HL-60/S4 (cell line): ENCODE measurements around the gene HMGB4.

ENCODE experiments used
- in situ Hi-C: fragments of 300-500 bp; cut with MboI; formaldehyde crosslinking; loops from 2 replicates; pipeline ENCODE4 v1.14.3; 2022; ENCODE audit warnings: low sequenced_read_pairs

HMGB4 gene

DNA sequence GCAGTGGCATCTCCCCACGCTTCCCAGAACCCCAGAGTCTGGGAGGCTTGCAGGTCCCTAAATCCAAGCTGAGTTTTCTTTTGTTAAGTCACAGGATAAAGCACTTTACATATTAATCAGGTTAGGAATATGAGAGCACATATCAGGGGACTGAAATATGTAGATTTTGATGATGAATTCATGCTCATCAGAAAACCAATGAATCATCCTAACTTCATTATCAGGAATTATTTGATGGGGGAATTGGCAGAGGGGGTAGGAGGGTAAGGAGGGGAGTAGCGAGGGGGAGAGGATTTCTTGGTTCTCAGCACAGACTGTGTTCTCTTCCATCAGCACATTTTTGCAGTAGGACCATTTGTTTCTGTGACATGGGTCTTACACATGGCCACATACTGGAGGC lies 32.1 kb downstream of the HMGB4 start:
- in situ Hi-C loops = no loop called here

DNA sequence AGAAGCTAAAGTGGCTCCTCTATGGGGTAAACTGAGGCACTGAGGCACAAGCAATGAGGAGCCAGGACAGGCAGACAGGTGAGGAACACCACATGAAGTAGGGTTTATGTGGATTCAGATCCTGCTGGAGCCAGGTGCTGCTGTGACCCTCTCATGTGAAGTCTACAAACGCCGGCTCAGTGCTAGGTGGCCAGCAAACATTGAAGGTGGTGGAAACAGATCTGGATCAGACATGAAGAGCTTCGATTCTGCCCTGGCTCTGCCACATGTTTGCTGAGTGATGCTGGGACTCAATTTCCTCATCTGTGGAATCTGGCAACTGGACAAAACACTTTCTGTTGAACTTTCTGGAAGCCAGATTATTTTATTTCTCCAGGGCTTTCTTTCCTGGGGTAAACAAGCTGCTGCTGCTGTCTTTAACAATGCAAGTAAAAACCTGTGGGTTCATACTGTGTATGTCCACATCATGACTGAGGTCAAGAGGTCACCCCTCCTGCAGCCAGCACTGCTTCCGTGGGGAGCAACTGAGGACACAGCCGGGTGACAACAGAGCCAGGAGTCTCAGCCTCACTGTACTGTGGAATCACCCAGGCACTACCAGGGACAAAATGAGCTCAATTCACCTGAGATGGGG lies 33.3 kb downstream of the HMGB4 start:
- in situ Hi-C loops = no loop called here

DNA sequence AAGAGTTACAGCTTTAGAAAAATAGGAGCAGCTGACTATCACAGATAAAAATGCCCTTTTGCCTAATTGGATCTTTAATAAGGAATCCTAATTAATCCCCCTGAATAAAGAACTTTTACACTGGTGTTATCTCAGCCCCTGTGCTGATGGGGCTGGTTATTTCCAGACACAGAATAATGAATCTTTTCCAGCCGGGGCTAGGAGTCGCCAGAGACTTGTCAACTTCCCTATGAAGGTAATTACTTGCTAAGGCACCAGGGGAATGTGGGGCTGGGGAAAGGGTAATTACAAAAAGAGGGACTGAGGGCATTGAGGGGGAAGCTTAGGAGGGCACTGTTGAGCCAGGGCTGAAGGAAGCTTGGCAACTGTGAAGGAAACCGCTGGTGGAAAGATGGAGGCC lies 34.5 kb downstream of the HMGB4 start:
- in situ Hi-C loops = no loop called here

DNA sequence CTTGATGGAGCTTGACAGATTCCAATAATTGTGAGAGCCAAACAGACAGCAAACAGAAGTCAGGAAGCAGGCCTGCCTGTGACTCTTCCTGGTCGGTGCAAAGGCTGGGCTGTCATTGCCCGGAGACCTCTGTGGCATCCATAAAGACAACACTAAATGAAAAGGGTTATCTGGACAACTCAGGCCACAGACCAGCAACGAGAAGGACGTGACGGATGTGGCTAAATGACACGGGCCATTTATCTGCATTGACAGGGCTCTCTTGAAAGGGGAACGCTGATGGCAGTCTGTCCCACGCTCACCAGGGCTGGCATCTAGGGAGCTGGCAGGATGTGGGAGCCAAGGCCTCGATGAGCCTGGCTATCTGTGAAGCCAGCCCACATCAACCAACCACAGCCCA lies 35.0 kb downstream of the HMGB4 start:
- in situ Hi-C loops = no loop called here

DNA sequence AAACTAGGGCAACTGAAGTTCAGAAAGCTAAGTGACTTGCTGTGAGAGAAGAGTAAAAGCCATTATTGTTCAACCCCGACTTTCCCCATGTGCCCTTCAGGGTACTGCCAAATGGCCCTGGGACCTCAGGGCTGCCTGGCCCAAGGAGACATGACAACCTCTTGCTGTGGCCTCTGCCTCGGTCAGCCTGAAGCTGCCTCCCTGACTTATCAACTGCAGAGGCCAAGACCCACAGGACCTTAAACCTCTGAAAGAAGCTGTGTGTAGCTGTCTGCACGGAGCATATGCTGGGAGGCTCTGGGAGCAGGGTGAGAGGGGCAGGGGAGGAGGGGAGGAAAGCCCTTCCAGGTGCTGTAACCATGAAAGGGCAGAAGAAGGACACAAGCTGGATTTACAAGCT lies 35.9 kb downstream of the HMGB4 start:
- in situ Hi-C loops = no loop called here

DNA sequence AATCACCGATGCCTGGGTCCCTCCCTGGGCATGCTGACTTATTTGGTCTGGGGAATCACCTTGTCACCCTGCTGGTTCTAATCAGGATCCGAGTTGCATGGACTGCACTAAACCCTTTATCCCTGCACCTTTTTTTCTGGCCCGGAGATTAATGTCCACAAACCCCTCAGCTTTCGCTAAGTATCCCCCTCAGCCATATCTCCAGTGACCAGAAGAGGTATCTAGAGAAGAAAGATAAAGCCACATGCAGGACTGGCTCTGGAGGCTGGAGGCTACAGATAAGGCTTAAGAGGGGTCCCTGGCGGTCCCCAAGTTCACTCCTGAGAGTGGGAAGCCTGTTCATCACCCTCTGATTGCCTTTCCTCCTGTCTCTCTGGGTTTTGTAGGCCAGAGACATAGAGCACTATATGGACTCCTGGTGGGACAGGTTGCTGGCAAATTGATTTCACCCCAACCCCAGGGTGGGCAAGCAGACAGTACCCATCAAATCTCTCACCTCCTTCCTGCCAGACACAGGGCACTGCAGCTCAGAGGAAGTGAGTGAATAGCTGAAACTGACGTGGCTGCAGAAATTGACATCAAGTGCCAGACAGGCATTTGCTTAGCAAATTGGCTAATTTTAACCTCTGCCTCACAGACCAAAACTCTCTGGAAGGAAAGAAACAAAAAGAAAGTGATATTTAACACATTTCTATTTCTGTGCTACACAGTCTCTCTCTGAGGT lies 38.8 kb downstream of the HMGB4 start:
- in situ Hi-C loops = no loop called here

DNA sequence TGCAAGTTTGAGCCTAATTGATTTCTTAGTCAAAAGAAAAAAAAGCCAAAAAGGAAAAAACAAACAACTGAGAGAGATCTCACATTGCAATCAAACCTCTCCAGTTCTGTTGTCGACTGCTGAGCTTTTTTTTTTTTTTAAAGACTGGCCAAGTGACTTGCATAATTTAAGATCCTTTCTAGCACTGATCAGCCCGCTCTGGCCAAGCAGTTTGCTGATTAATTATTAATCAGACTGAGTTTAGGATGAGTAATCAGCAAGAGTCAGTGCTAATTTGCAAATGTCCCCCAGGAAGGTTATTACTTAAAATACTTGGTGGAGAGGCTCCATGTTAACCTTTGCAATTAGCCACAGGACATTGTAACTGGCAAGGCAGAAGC lies 39.3 kb downstream of the HMGB4 start:
- in situ Hi-C loops = no loop called here

DNA sequence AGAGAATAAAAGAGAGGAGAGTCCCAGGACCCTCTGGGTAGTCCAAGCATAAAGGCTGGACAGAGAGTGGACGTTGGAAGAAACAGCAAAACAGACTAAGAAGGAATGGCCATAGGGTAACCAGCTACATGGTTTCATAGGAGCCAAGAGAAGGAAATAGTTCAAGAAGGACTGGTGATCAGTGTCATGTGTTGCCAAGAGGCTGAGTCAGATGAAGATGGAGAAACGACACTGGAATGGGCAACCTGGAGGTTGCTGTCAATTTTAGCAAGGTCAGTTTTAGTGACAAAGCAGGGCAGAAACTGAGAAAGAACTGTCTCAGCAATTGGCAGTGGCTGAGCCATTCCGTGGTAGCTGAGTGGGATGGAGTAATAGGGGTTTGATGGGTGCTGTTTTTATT lies 41.4 kb downstream of the HMGB4 start:
- in situ Hi-C loops = no loop called here

DNA sequence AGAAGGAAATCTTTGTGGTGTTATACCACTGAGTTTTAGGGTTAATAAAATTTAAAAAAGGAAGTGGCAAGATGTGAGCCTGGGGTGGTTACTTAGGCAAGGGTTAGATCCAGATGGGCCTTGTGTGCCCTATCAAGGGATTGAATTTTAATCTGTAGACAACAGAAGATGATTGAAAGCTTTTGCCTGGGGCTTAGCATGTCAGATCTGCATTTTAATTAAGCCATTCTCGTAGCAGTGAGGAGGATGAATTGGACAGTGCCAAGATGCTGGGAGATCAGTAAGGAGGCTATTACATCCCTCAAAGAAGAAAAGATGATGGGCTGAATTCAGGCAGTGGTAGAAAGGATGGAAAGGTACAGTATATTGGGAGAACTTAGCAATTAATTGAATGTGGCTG lies 42.3 kb downstream of the HMGB4 start:
- in situ Hi-C loops = no loop called here

DNA sequence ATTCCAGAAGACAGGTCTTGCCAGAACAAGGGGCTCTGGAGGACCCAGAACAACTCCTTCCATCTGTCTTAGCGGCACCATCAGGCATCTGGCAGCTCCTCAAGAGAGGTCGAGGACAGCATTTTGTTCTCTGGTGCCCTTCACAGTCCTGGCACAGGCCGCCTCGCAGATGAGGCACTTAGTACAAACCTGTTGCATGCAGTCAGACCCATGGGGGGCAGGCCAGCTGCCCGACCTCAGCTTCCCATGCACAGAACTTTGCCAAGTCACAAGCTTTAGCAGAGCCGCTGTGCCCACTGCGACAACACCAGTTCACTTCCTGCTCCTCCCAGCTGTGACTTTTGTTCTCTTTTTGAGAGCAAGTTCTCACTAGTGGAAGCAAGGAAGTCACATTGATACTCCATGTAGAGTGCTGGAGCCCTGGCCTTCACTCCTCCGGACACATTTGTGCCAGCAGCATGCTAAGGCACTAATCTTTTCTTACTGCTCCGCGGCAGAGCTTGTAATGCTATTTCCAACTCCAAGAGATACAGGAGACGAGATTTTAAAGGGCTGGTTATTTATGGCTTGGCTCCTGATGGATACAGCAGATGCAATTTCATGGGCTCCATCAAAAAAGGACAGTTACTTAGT lies 44.6 kb downstream of the HMGB4 start:
- in situ Hi-C loops = no loop called here
